Measurements from ENCODE around the gene SPC24. TPM values are rescaled to one million over a fixed set of nuclear protein-coding genes. Genes with fewer than 3 reads are reported as not detected.

Gene SPC24
- polyA plus RNA-seq, 1 of the 3 experiments (the other 2 are of a cell fraction): 18.9 TPM

- no peaks in the 10 kb centered on the region for H3K9me2 ChIP-seq
- CTCF ChIA-PET: interaction anchor here (1.5 kb wide), 1 partner anchor 47 kb away, joined by 5 read pairs; no protein-coding TSS in a partner anchor
- DNase-seq: no peak
- no peak overlapping the region for H3K9ac ChIP-seq
- no peak overlapping the region for H2AFZ ChIP-seq (ENCODE audit: low read depth)
- H3K27ac ChIP-seq (ENCODE audit: low read depth in 2 of 2, low read length in 1 of 2): no peak overlapping the region
- H3K27me3 ChIP-seq (ENCODE audit: insufficient read depth): no peaks in the 10 kb centered on the region
- H3K79me2 ChIP-seq (ENCODE audit: insufficient read depth): peaks cover 3% of the 10 kb centered on the region; the same call in 1 of the 2 replicates
- TF ChIP-seq USF2 (IDR thresholded peaks at IDR 0.05; ENCODE audit: borderline replicate concordance, low read depth, low read length): no peak
- no peak for TF ChIP-seq NFIC (IDR thresholded peaks at IDR 0.05; ENCODE audit: borderline replicate concordance)
- TF ChIP-seq TCF12 (IDR thresholded peaks at IDR 0.05): no peak
- no peak for TF ChIP-seq POLR2AphosphoS5 (IDR thresholded peaks at IDR 0.05; ENCODE audit: low read depth, low read length)
- TF ChIP-seq YY1 (IDR thresholded peaks at IDR 0.05; ENCODE audit: low read depth): no peak
- no peaks in the 10 kb centered on the region for H3K9me3 ChIP-seq
- H3K4me2 ChIP-seq: no peak overlapping the region
- POLR2A ChIA-PET: no interaction called here
- no peaks in the 10 kb centered on the region for H4K20me1 ChIP-seq (ENCODE audit: insufficient read depth)
- peaks cover 19% of the 10 kb centered on the region for H3F3A ChIP-seq (replicated peaks; ENCODE audit: insufficient read depth)
- no peak overlapping the region for H3K4me3 ChIP-seq (ENCODE audit: low read depth in 2 of 2, low read length in 1 of 2)
- H3K36me3 ChIP-seq (replicated peaks in 1 of 2; ENCODE audit: control insufficient read depth in 1 of 2, insufficient read depth in 2 of 2, low read length in 1 of 2): peaks cover 49 to 60% of the 10 kb centered on the region in 2 experiments
- H3K4me1 ChIP-seq (ENCODE audit: control insufficient read depth in 1 of 2, insufficient read depth in 2 of 2, low read depth in 1 of 2, low read length in 1 of 2): peaks cover 0 to 9% of the 10 kb centered on the region in 2 experiments; a peak in 1 of 4 replicates
- WGBS (ENCODE audit: low lambda C conversion rate): 97% methylated on average over 8 of the region's 8 CpGs
These were observed 18.1 kb upstream of the SPC24 start for GRCh38 chr19:11173516-11174155.

- CTCF ChIA-PET: interaction anchor here (1.5 kb wide), 1 partner anchor 46 kb away, joined by 5 read pairs; no protein-coding TSS in a partner anchor
These were observed 17.0 kb upstream of the SPC24 start for GRCh38 chr19:11172576-11172975.

More at GRCh38 chr19:11172576-11172975, 17.0 kb upstream of the SPC24 start:
- Histone ChIP-seq H3K9me3 (no peaks in the 10 kb centered on the region), H3K9ac (no peak overlapping the region), H2AFZ (ENCODE audit: low read depth) (no peak overlapping the region), H3K9me2 (no peaks in the 10 kb centered on the region), H4K20me1 (ENCODE audit: insufficient read depth) (no peaks in the 10 kb centered on the region), H3K27me3 (ENCODE audit: insufficient read depth) (no peaks in the 10 kb centered on the region), H3K4me2 (no peak overlapping the region), H3K79me2 (ENCODE audit: insufficient read depth) (peaks cover 3% of the 10 kb centered on the region; the same call in 1 of the 2 replicates), H3K4me1 (ENCODE audit: control insufficient read depth in 1 of 2, insufficient read depth in 2 of 2, low read depth in 1 of 2, low read length in 1 of 2) (peaks cover 0 to 16% of the 10 kb centered on the region in 2 experiments; a peak in 2 of 4 replicates), H3K27ac (ENCODE audit: low read depth in 2 of 2, low read length in 1 of 2) (no peak overlapping the region), H3F3A (replicated peaks; ENCODE audit: insufficient read depth) (peaks cover 24% of the 10 kb centered on the region), H3K4me3 (ENCODE audit: low read depth in 2 of 2, low read length in 1 of 2) (no peak overlapping the region), H3K36me3 (replicated peaks in 1 of 2; ENCODE audit: control insufficient read depth in 1 of 2, insufficient read depth in 2 of 2, low read length in 1 of 2) (peaks cover 45 to 59% of the 10 kb centered on the region in 2 experiments)
- TF ChIP-seq REST (IDR thresholded peaks at IDR 0.05; ENCODE audit: low read depth, low read length) (no peak), NFIC (IDR thresholded peaks at IDR 0.05; ENCODE audit: borderline replicate concordance) (no peak), PBX3 (IDR thresholded peaks at IDR 0.05) (no peak)
- DNase-seq: no peak
- WGBS (ENCODE audit: low lambda C conversion rate): 95% methylated on average over 5 of the region's 6 CpGs
- POLR2A ChIA-PET: no interaction called here
